Breast epithelium (tissue), 3 donors: Measurements from ENCODE around the gene KIF6.

Source experiments
- CTCF ChIP-seq, 3 donors: fragments of 450-650 bp; IDR thresholded peaks; one replicate each; pipeline ENCODE4 v1.5.1; 2016 to 2017; ENCODE audit warnings: antibody characterized with exemption in 3 of 3, mild to moderate bottlenecking in 3 of 3, moderate library complexity in 3 of 3
- POLR2A ChIP-seq: fragments of 450-650 bp; IDR thresholded peaks from one replicate; pipeline ENCODE4 v1.6.1; 2016; ENCODE audit warnings: antibody characterized with exemption, mild to moderate bottlenecking, moderate library complexity

GRCh38 chr6:39566456-39566855 is 158.8 kb downstream of the KIF6 start:
- TF ChIP-seq CTCF (IDR thresholded peaks at IDR 0.05): no peak
- TF ChIP-seq POLR2A: no peak
